Left lobe of liver (tissue), 2 donors: ENCODE data around the gene ELL2. TPM values are rescaled to one million over a fixed set of nuclear protein-coding genes. Genes with fewer than 3 reads are reported as not detected.
A peak's percentile ranks its signal among the peaks of the same experiment; 100 is the strongest.

Experiments used
- ATAC-seq: fragments of 200-7000 bp; cut with Tn5 transposase; one replicate; pipeline ENCODE4 v1.9.1; 2020; ENCODE audit warnings: mild to moderate bottlenecking, moderate library complexity
- DNase-seq: peaks from one replicate; pipeline ENCODE4 v3.0.0-alpha.2; 2020; ENCODE audit warnings: low spot score
- total RNA-seq: library from RNA; stranded (reverse); gene quantifications from one replicate; pipeline ENCODE4 v1.2.1, GENCODE V29; 2021
- donor health status: DM: no; HTN: no; CAD: no; lungs with moderate emphysema.
- donor health status: DM: no; HTN: yes; CAD: no.

ELL2 gene
- total RNA-seq, 1 donor from 2014 or later = 76.4 TPM

- DNase-seq (no peak), ATAC-seq (no peak)
Observed at GRCh38 chr5:95983509-95983908, 21.9 kb upstream of the ELL2 start.

- DNase-seq (no peak), ATAC-seq (no peak)
Observed at GRCh38 chr5:95983080-95983479, 21.4 kb upstream of the ELL2 start.

- DNase-seq = no peak
- ATAC-seq = no peak
Observed at GRCh38 chr5:95976606-95977005, 15.0 kb upstream of the ELL2 start.

GRCh38 chr5:95975703-95976102 lies 14.1 kb upstream of the ELL2 start:
- DNase-seq (no peak), ATAC-seq (no peak)

GRCh38 chr5:95973793-95974325 lies 12.2 kb upstream of the ELL2 start:
- DNase-seq = no peak
- ATAC-seq = no peak

- DNase-seq (no peak), ATAC-seq (no peak)
Observed at GRCh38 chr5:95972196-95972595, 10.5 kb upstream of the ELL2 start.

GRCh38 chr5:95970359-95970704 lies 8.7 kb upstream of the ELL2 start:
- no peak for ATAC-seq
- DNase-seq = no peak

GRCh38 chr5:95969651-95970358 lies 8.2 kb upstream of the ELL2 start:
- DNase-seq (no peak), ATAC-seq (peak; percentile 64)

- DNase-seq = no peak
- no peak for ATAC-seq
Observed at GRCh38 chr5:95969055-95969454, 7.4 kb upstream of the ELL2 start.

GRCh38 chr5:95967236-95967635 lies 5.6 kb upstream of the ELL2 start:
- DNase-seq = no peak
- no peak for ATAC-seq

- DNase-seq = no peak
Observed at GRCh38 chr5:95966005-95966404, 4.4 kb upstream of the ELL2 start.

GRCh38 chr5:95963650-95964410 lies 2.2 kb upstream of the ELL2 start:
- no peak for DNase-seq
- no peak for ATAC-seq

More at GRCh38 chr5:95966005-95966404, 4.4 kb upstream of the ELL2 start:
- ATAC-seq = peak; percentile 9

- no peak for DNase-seq
Observed at GRCh38 chr5:95962785-95963184, 1.1 kb upstream of the ELL2 start.

GRCh38 chr5:95962475-95962773 lies 773 bp upstream of the ELL2 start:
- DNase-seq (no peak), ATAC-seq (no peak)

More at GRCh38 chr5:95962785-95963184, 1.1 kb upstream of the ELL2 start:
- ATAC-seq = no peak

GRCh38 chr5:95960667-95961616 lies 709 bp downstream of the ELL2 start:
- peak; percentile 77 for DNase-seq
- ATAC-seq = peak; percentile 53

GRCh38 chr5:95959888-95960666 lies 1.6 kb downstream of the ELL2 start:
- DNase-seq (no peak), ATAC-seq (peak; percentile 4)

- peak; percentile 2 for ATAC-seq
- DNase-seq = peak; percentile 49
Observed at GRCh38 chr5:95959051-95959887, 2.4 kb downstream of the ELL2 start.

GRCh38 chr5:95958310-95959014 lies 3.2 kb downstream of the ELL2 start:
- ATAC-seq = peak; percentile 17
- DNase-seq = peak; percentile 55
